Measurements from ENCODE around the gene IL20. TPM values are rescaled to one million over a fixed set of nuclear protein-coding genes. Genes with fewer than 3 reads are reported as not detected.

Gene IL20
- total RNA-seq (not detected), polyA plus RNA-seq (not detected)
- long read RNA-seq, donor 1: 0 reads
- long read RNA-seq, donor 2: 0 reads

- peak; percentile 86 to 91 for DNase-seq
- H3K27ac ChIP-seq (ENCODE audit: low read depth in 1 of 2, low read length in 2 of 2): no peak within 1 kb of the TSS
- ATAC-seq (ENCODE audit: low FRiP score): peak; percentile 63
- H3K36me3 ChIP-seq (ENCODE audit: control insufficient read depth in 1 of 2, insufficient read depth in 2 of 2, low read length in 1 of 2): no peaks in the 10 kb centered on the region
- intact Hi-C loops (cut with DNase I): no loop called here
- 48 to 49% methylated on average over 19 of the region's 19 CpGs for WGBS, 2 donors
- no peak within 1 kb of the TSS for H3K4me3 ChIP-seq (ENCODE audit: low read length in 2 of 2)
- no peaks in the 10 kb centered on the region for H3K9me3 ChIP-seq (ENCODE audit: control insufficient read depth, low read length)
- H3K4me1 ChIP-seq (ENCODE audit: control insufficient read depth in 1 of 2, insufficient read depth in 2 of 2, low read length in 2 of 2): no peaks in the 10 kb centered on the region
- peaks cover 0 to 3% of the 10 kb centered on the region in 2 donors for H3K27me3 ChIP-seq (ENCODE audit: control insufficient read depth in 1 of 2, insufficient read depth in 2 of 2, low read length in 1 of 2)
Observed at GRCh38 chr1:206864939-206865671, at the start of gene IL20. TSS of gene IL20 (plus strand) at chr1:206865623. CDS start at chr1:206865853, 230 bp downstream.

GRCh38 chr1:206816390-206817287 lies 48.8 kb upstream of the IL20 start:
- DNase-seq (no peak), ATAC-seq (ENCODE audit: low FRiP score) (no peak)
- Histone ChIP-seq H3K4me1 (ENCODE audit: control insufficient read depth in 1 of 2, insufficient read depth in 2 of 2, low read length in 2 of 2) (no peaks in the 10 kb centered on the region), H3K9me3 (ENCODE audit: control insufficient read depth, low read length) (peaks cover 4% of the 10 kb centered on the region), H3K27me3 (ENCODE audit: control insufficient read depth in 1 of 2, insufficient read depth in 2 of 2, low read length in 1 of 2) (peaks cover 0 to 2% of the 10 kb centered on the region in 2 donors), H3K4me3 (ENCODE audit: low read length in 2 of 2) (no peak overlapping the region), H3K27ac (ENCODE audit: low read depth in 1 of 2, low read length in 2 of 2) (no peak overlapping the region), H3K36me3 (ENCODE audit: control insufficient read depth in 1 of 2, insufficient read depth in 2 of 2, low read length in 1 of 2) (no peaks in the 10 kb centered on the region)
- intact Hi-C loops (cut with DNase I): no loop called here
- WGBS, 2 donors: 65 to 66% methylated on average over 4 of the region's 4 CpGs

GRCh38 chr1:206821493-206821892 lies 43.9 kb upstream of the IL20 start:
- no peak for ATAC-seq (ENCODE audit: low FRiP score)
- intact Hi-C loops (cut with DNase I): no loop called here
- Histone ChIP-seq H3K36me3 (ENCODE audit: control insufficient read depth in 1 of 2, insufficient read depth in 2 of 2, low read length in 1 of 2) (no peaks in the 10 kb centered on the region), H3K27ac (ENCODE audit: low read depth in 1 of 2, low read length in 2 of 2) (no peak overlapping the region), H3K9me3 (ENCODE audit: control insufficient read depth, low read length) (no peaks in the 10 kb centered on the region), H3K4me3 (ENCODE audit: low read length in 2 of 2) (no peak overlapping the region), H3K4me1 (ENCODE audit: control insufficient read depth in 1 of 2, insufficient read depth in 2 of 2, low read length in 2 of 2) (no peaks in the 10 kb centered on the region), H3K27me3 (ENCODE audit: control insufficient read depth in 1 of 2, insufficient read depth in 2 of 2, low read length in 1 of 2) (no peaks in the 10 kb centered on the region)
- DNase-seq: no peak
- 69 to 72% methylated on average over 4 of the region's 4 CpGs for WGBS, 2 donors

GRCh38 chr1:206823727-206824126 lies 41.7 kb upstream of the IL20 start:
- H3K36me3 ChIP-seq (ENCODE audit: control insufficient read depth in 1 of 2, insufficient read depth in 2 of 2, low read length in 1 of 2): no peaks in the 10 kb centered on the region
- 38 to 41% methylated on average over 5 of the region's 5 CpGs for WGBS, 2 donors
- no peaks in the 10 kb centered on the region for H3K4me1 ChIP-seq (ENCODE audit: control insufficient read depth in 1 of 2, insufficient read depth in 2 of 2, low read length in 2 of 2)
- H3K9me3 ChIP-seq (ENCODE audit: control insufficient read depth, low read length): no peaks in the 10 kb centered on the region
- ATAC-seq (ENCODE audit: low FRiP score) (peak; percentile 50), DNase-seq (peak in 1 of 2 donors; percentile 52)
- intact Hi-C loops (cut with DNase I): no loop called here
- H3K4me3 ChIP-seq (ENCODE audit: low read length in 2 of 2): no peak overlapping the region
- no peaks in the 10 kb centered on the region for H3K27me3 ChIP-seq (ENCODE audit: control insufficient read depth in 1 of 2, insufficient read depth in 2 of 2, low read length in 1 of 2)
- no peak overlapping the region for H3K27ac ChIP-seq (ENCODE audit: low read depth in 1 of 2, low read length in 2 of 2)

- ATAC-seq (ENCODE audit: low FRiP score) (no peak), DNase-seq (no peak)
- WGBS, 2 donors: 57 to 59% methylated on average over 3 of the region's 3 CpGs
- H3K36me3 ChIP-seq (ENCODE audit: control insufficient read depth in 1 of 2, insufficient read depth in 2 of 2, low read length in 1 of 2): no peaks in the 10 kb centered on the region
- intact Hi-C loops (cut with DNase I): no loop called here
- no peaks in the 10 kb centered on the region for H3K27me3 ChIP-seq (ENCODE audit: control insufficient read depth in 1 of 2, insufficient read depth in 2 of 2, low read length in 1 of 2)
- no peak overlapping the region for H3K4me3 ChIP-seq (ENCODE audit: low read length in 2 of 2)
- H3K27ac ChIP-seq (ENCODE audit: low read depth in 1 of 2, low read length in 2 of 2): no peak overlapping the region
- no peaks in the 10 kb centered on the region for H3K4me1 ChIP-seq (ENCODE audit: control insufficient read depth in 1 of 2, insufficient read depth in 2 of 2, low read length in 2 of 2)
- no peaks in the 10 kb centered on the region for H3K9me3 ChIP-seq (ENCODE audit: control insufficient read depth, low read length)
Observed at GRCh38 chr1:206824331-206824730, 41.1 kb upstream of the IL20 start.

- no peaks in the 10 kb centered on the region for H3K9me3 ChIP-seq (ENCODE audit: control insufficient read depth, low read length)
- no peaks in the 10 kb centered on the region for H3K36me3 ChIP-seq (ENCODE audit: control insufficient read depth in 1 of 2, insufficient read depth in 2 of 2, low read length in 1 of 2)
- WGBS, 2 donors: 56 to 63% methylated on average over 4 of the region's 4 CpGs
- H3K4me1 ChIP-seq (ENCODE audit: control insufficient read depth in 1 of 2, insufficient read depth in 2 of 2, low read length in 2 of 2): no peaks in the 10 kb centered on the region
- no peaks in the 10 kb centered on the region for H3K27me3 ChIP-seq (ENCODE audit: control insufficient read depth in 1 of 2, insufficient read depth in 2 of 2, low read length in 1 of 2)
- no peak overlapping the region for H3K27ac ChIP-seq (ENCODE audit: low read depth in 1 of 2, low read length in 2 of 2)
- ATAC-seq (ENCODE audit: low FRiP score) (no peak), DNase-seq (no peak)
- intact Hi-C loops (cut with DNase I): no loop called here
- H3K4me3 ChIP-seq (ENCODE audit: low read length in 2 of 2): no peak overlapping the region
Observed at GRCh38 chr1:206826394-206826793, 39.0 kb upstream of the IL20 start.

GRCh38 chr1:206828061-206828460 lies 37.4 kb upstream of the IL20 start:
- H3K4me1 ChIP-seq (ENCODE audit: control insufficient read depth in 1 of 2, insufficient read depth in 2 of 2, low read length in 2 of 2): no peaks in the 10 kb centered on the region
- no peaks in the 10 kb centered on the region for H3K9me3 ChIP-seq (ENCODE audit: control insufficient read depth, low read length)
- no peaks in the 10 kb centered on the region for H3K36me3 ChIP-seq (ENCODE audit: control insufficient read depth in 1 of 2, insufficient read depth in 2 of 2, low read length in 1 of 2)
- WGBS, 2 donors: 64 to 75% methylated on average over 1 of the region's 1 CpG
- H3K27me3 ChIP-seq (ENCODE audit: control insufficient read depth in 1 of 2, insufficient read depth in 2 of 2, low read length in 1 of 2): no peaks in the 10 kb centered on the region
- no peak overlapping the region for H3K27ac ChIP-seq (ENCODE audit: low read depth in 1 of 2, low read length in 2 of 2)
- intact Hi-C loops (cut with DNase I): no loop called here
- no peak overlapping the region for H3K4me3 ChIP-seq (ENCODE audit: low read length in 2 of 2)
- no peak for ATAC-seq (ENCODE audit: low FRiP score)
- no peak for DNase-seq

GRCh38 chr1:206828765-206829164 lies 36.7 kb upstream of the IL20 start:
- intact Hi-C loops (cut with DNase I): no loop called here
- no peak for ATAC-seq (ENCODE audit: low FRiP score)
- WGBS, 2 donors: 72 to 73% methylated on average over 4 of the region's 4 CpGs

More at GRCh38 chr1:206828765-206829164, 36.7 kb upstream of the IL20 start:
- Histone ChIP-seq H3K4me1 (ENCODE audit: control insufficient read depth in 1 of 2, insufficient read depth in 2 of 2, low read length in 2 of 2) (no peaks in the 10 kb centered on the region), H3K9me3 (ENCODE audit: control insufficient read depth, low read length) (no peaks in the 10 kb centered on the region), H3K4me3 (ENCODE audit: low read length in 2 of 2) (no peak overlapping the region), H3K36me3 (ENCODE audit: control insufficient read depth in 1 of 2, insufficient read depth in 2 of 2, low read length in 1 of 2) (no peaks in the 10 kb centered on the region), H3K27ac (ENCODE audit: low read depth in 1 of 2, low read length in 2 of 2) (no peak overlapping the region), H3K27me3 (ENCODE audit: control insufficient read depth in 1 of 2, insufficient read depth in 2 of 2, low read length in 1 of 2) (no peaks in the 10 kb centered on the region)
- no peak for DNase-seq

Data from aorta (tissue), 5 donors.